T-helper 1 cell treated with Interleukin-12 subunit alpha and Interleukin-12 subunit beta and Interleukin-4 antibody, amounts not matched to agents 30 μg/mL and 1 μg/mL, for 36 hours (primary cell): ENCODE results near the gene NRP2.

Experiments
- H3K27ac Mint-ChIP-seq: one replicate; pipeline ENCODE4 v1.8.0; 2021; ENCODE audit warnings: mild to moderate bottlenecking, mixed read lengths
- H3K27me3 Mint-ChIP-seq: one replicate; pipeline ENCODE4 v1.8.0; 2021; ENCODE audit warnings: low read depth, mixed read lengths
- H3K36me3 Mint-ChIP-seq: one replicate; pipeline ENCODE4 v1.8.0; 2021; ENCODE audit warnings: low read depth, mixed read lengths
- H3K4me1 Mint-ChIP-seq: one replicate; pipeline ENCODE4 v1.8.0; 2021; ENCODE audit warnings: low read depth, mixed read lengths
- H3K4me3 Mint-ChIP-seq: one replicate; pipeline ENCODE4 v1.8.0; 2021; ENCODE audit warnings: mild to moderate bottlenecking, moderate library complexity, mixed read lengths
- H3K9me3 Mint-ChIP-seq: one replicate; pipeline ENCODE4 v1.8.0; 2021; ENCODE audit warnings: mixed read lengths

NRP2 gene

DNA sequence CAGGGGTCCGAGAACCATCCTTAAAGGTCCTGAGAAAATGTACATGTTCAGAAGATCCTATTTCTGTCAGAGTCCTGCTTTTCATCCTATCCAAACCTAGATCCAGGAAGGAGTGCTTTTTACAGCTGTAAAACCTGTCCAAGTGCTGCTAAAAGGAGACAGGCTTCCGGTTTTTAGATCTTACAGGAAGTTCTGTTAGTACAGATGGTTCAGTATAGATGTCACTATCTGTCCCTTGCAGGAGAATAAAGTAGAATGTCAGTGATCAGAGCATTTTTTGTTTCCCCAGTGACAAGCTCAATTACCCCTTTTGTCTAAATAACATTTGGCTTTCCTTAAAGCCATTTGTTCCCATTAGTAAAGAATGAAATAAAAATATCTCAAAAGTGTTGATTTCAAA is 98.3 kb downstream of the NRP2 start:
- peaks cover 2% of the 10 kb centered on the region for H3K4me1 Mint-ChIP-seq
- no peaks in the 10 kb centered on the region for H3K9me3 Mint-ChIP-seq
- H3K27me3 Mint-ChIP-seq, result peaks cover 3% of the 10 kb centered on the region
- H3K36me3 Mint-ChIP-seq, result no peaks in the 10 kb centered on the region
- H3K27ac Mint-ChIP-seq, result no peak overlapping the region
- H3K4me3 Mint-ChIP-seq, result no peak overlapping the region

GRCh38 chr2:205781244-205781931 is 99.1 kb downstream of the NRP2 start:
- H3K4me1 Mint-ChIP-seq, result peaks cover 2% of the 10 kb centered on the region
- no peak overlapping the region for H3K4me3 Mint-ChIP-seq
- no peaks in the 10 kb centered on the region for H3K36me3 Mint-ChIP-seq
- H3K27me3 Mint-ChIP-seq, result peaks cover 3% of the 10 kb centered on the region
- H3K9me3 Mint-ChIP-seq, result no peaks in the 10 kb centered on the region
- no peak overlapping the region for H3K27ac Mint-ChIP-seq

GRCh38 chr2:205782941-205783340 is 100.6 kb downstream of the NRP2 start:
- Mint-ChIP-seq H3K27ac (no peak overlapping the region), H3K27me3 (peaks cover 3% of the 10 kb centered on the region), H3K9me3 (no peaks in the 10 kb centered on the region), H3K4me3 (no peak overlapping the region), H3K36me3 (no peaks in the 10 kb centered on the region), H3K4me1 (peaks cover 4% of the 10 kb centered on the region)

GRCh38 chr2:205783872-205784499 is 101.7 kb downstream of the NRP2 start:
- no peaks in the 10 kb centered on the region for H3K9me3 Mint-ChIP-seq
- H3K36me3 Mint-ChIP-seq, result no peaks in the 10 kb centered on the region
- H3K27ac Mint-ChIP-seq, result no peak overlapping the region
- peaks cover 4% of the 10 kb centered on the region for H3K4me1 Mint-ChIP-seq
- no peak overlapping the region for H3K4me3 Mint-ChIP-seq
- no peaks in the 10 kb centered on the region for H3K27me3 Mint-ChIP-seq

DNA sequence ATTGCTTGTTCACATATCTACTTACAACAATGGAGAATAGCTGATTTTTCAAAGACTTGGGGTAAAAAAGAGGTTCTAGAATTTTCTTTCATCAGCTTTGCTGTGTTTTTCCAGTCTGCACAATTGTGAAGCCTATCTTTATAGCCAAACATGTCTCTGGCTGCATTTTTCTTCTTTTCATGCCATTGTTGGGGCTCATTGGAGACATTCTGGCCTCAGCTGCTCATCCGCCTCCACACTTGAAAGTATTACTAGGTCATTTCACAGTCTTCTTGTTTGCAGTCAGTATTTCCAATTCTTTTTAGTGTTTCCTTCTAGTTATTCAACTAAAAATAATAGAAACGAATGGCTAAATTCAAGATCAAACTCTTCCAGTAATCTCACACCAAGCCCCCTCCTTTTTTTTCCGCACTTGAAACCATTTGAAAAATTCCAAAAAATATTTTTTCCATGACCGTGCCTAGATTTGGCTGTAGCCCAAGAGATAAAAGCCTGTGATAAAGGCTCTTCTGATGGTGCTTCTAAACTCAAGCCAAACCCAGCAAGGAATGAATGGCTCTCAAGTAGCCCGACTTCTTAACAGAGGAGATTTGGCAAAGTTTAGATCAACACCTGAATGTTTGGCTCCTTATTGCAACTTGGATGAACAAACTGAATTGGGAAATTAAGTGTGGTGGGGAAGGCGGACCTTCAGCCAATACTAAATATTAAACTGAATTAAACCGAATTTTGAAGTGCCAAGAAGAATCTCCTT is 103.4 kb downstream of the NRP2 start:
- Mint-ChIP-seq H3K4me3 (no peak overlapping the region), H3K4me1 (peaks cover 4% of the 10 kb centered on the region), H3K36me3 (no peaks in the 10 kb centered on the region), H3K27me3 (no peaks in the 10 kb centered on the region), H3K27ac (no peak overlapping the region), H3K9me3 (no peaks in the 10 kb centered on the region)

DNA sequence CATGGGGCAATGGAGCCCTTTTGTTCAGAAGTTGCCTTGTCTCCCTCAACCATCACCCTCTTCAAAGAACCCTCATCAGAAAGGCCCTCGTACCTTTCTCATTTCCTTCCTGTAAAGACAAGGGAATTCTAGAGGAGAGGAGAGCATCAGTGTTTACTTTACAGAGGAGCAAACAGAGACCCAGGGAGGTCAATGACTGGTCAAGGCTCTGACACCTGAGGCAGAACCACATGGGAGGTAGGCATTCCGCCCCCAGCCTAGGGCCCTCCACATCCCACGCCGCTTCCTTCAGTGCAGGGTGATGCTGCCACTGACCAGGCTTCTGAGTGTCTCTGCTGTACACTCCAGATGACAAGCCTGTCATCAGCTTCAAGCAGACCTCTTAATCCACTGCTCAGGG is 104.7 kb downstream of the NRP2 start:
- H3K9me3 Mint-ChIP-seq, result no peaks in the 10 kb centered on the region
- no peaks in the 10 kb centered on the region for H3K27me3 Mint-ChIP-seq
- no peak overlapping the region for H3K4me3 Mint-ChIP-seq
- H3K4me1 Mint-ChIP-seq, result peaks cover 3% of the 10 kb centered on the region
- no peaks in the 10 kb centered on the region for H3K36me3 Mint-ChIP-seq
- no peak overlapping the region for H3K27ac Mint-ChIP-seq

DNA sequence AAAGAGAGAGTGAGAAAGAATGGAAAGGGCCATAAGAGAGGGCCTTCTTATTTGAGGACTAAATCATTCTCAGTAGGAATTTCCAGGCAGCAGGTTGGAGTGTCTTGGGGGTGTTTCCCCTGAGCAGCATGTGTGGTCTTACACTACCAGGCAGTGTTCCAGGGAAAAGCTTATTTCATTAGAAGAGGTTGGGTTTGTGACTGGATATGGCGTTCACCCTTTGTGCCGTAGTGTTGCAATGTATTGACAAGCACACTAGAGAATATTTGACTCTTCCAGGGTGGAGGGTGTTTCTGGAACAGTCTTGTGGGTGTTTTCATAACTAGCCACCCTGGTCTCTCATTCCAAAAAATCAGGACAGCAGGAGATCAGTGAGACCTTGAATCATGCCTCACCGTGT is 105.5 kb downstream of the NRP2 start:
- peaks cover 3% of the 10 kb centered on the region for H3K4me1 Mint-ChIP-seq
- H3K9me3 Mint-ChIP-seq, result no peaks in the 10 kb centered on the region
- no peak overlapping the region for H3K27ac Mint-ChIP-seq
- no peaks in the 10 kb centered on the region for H3K27me3 Mint-ChIP-seq
- no peaks in the 10 kb centered on the region for H3K36me3 Mint-ChIP-seq
- H3K4me3 Mint-ChIP-seq, result no peak overlapping the region

- no peak overlapping the region for H3K4me3 Mint-ChIP-seq
- H3K36me3 Mint-ChIP-seq, result no peaks in the 10 kb centered on the region
- H3K27ac Mint-ChIP-seq, result no peak overlapping the region
- H3K9me3 Mint-ChIP-seq, result no peaks in the 10 kb centered on the region
- H3K27me3 Mint-ChIP-seq, result no peaks in the 10 kb centered on the region
- H3K4me1 Mint-ChIP-seq, result peaks cover 3% of the 10 kb centered on the region
These were observed 107.6 kb downstream of the NRP2 start for GRCh38 chr2:205789906-205790305.

DNA sequence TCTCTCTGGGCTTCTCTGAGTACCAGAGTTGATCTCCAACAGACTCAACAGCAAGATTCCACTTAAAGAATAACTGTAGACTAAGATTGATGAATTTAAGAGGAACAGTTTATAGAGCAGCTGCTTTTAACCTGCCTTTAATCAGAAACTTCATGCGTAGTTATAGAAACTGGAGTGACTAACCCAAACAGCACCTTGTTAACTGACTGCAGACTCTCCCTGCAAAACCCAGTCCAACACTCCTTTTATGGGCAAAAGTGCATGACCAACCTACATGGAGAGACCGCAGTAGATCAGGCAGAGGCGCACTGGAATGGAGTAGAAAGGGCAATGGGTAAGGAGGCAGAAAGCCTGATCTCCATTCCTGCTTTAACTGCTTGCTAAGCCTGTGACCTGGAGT is 110.6 kb downstream of the NRP2 start:
- Mint-ChIP-seq H3K4me1 (no peaks in the 10 kb centered on the region), H3K27ac (no peak overlapping the region), H3K4me3 (no peak overlapping the region), H3K27me3 (no peaks in the 10 kb centered on the region), H3K36me3 (no peaks in the 10 kb centered on the region), H3K9me3 (no peaks in the 10 kb centered on the region)

DNA sequence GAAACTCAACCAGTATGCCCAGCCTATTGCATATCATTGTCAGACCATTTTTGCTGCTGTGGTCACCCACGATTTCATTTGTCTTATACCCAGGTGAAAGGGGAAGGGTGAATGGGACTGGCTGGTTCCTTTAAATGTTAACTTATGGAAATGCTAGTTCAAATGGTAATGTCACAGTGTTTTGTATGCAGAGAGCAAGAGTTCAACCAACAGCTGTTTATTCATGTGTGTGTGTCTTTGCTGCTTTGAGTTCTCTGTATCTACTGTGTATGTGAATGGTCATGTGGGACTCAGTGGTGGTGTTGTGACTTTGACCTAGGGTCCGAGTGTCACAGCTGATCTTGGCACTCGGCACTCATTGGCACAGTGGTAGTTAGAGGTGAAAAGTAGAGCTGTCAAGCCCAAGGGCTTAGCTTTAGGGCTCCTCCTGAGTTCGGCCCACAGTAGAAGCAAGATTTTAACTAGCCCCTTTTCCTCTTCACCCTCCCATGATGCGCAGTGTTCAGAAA is 114.6 kb downstream of the NRP2 start:
- H3K4me3 Mint-ChIP-seq, result no peak overlapping the region
- no peaks in the 10 kb centered on the region for H3K9me3 Mint-ChIP-seq
- no peak overlapping the region for H3K27ac Mint-ChIP-seq
- H3K36me3 Mint-ChIP-seq, result no peaks in the 10 kb centered on the region
- H3K4me1 Mint-ChIP-seq, result no peaks in the 10 kb centered on the region
- H3K27me3 Mint-ChIP-seq, result no peaks in the 10 kb centered on the region

- Mint-ChIP-seq H3K4me3 (no peak overlapping the region), H3K27ac (no peak overlapping the region), H3K27me3 (no peaks in the 10 kb centered on the region), H3K9me3 (no peaks in the 10 kb centered on the region), H3K4me1 (no peaks in the 10 kb centered on the region), H3K36me3 (no peaks in the 10 kb centered on the region)
These were observed 115.6 kb downstream of the NRP2 start for GRCh38 chr2:205797866-205798265.

DNA sequence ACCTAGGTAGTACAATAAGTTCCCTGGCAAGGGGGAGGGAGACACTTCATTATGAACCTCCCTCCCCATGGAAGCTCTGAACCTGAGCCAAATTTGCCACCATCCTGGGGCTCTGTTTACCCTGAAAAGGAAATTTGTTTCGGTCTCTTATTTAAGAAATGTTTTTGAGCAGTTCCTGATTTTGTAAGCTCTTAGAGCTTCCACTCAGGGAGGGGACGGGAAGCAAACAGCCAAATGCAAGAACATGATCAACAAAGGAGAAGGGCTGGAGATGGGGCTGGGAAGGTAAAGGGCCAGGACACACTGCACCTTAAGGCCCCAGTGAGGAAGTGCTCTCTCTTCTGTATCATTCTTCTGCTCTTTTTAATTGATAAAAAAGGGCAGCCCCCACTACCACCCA is 117.9 kb downstream of the NRP2 start:
- no peaks in the 10 kb centered on the region for H3K9me3 Mint-ChIP-seq
- H3K4me1 Mint-ChIP-seq, result no peaks in the 10 kb centered on the region
- no peaks in the 10 kb centered on the region for H3K36me3 Mint-ChIP-seq
- no peak overlapping the region for H3K27ac Mint-ChIP-seq
- H3K27me3 Mint-ChIP-seq, result peaks cover 4% of the 10 kb centered on the region
- H3K4me3 Mint-ChIP-seq, result no peak overlapping the region

- Mint-ChIP-seq H3K27ac (no peak overlapping the region), H3K36me3 (no peaks in the 10 kb centered on the region), H3K4me1 (no peaks in the 10 kb centered on the region), H3K4me3 (no peak overlapping the region), H3K27me3 (peaks cover 4% of the 10 kb centered on the region), H3K9me3 (no peaks in the 10 kb centered on the region)
These were observed 118.5 kb downstream of the NRP2 start for GRCh38 chr2:205800773-205801172.

GRCh38 chr2:205802065-205802464 is 119.8 kb downstream of the NRP2 start:
- Mint-ChIP-seq H3K27me3 (peaks cover 5% of the 10 kb centered on the region), H3K27ac (no peak overlapping the region), H3K9me3 (no peaks in the 10 kb centered on the region), H3K36me3 (no peaks in the 10 kb centered on the region), H3K4me1 (no peaks in the 10 kb centered on the region), H3K4me3 (no peak overlapping the region)

DNA sequence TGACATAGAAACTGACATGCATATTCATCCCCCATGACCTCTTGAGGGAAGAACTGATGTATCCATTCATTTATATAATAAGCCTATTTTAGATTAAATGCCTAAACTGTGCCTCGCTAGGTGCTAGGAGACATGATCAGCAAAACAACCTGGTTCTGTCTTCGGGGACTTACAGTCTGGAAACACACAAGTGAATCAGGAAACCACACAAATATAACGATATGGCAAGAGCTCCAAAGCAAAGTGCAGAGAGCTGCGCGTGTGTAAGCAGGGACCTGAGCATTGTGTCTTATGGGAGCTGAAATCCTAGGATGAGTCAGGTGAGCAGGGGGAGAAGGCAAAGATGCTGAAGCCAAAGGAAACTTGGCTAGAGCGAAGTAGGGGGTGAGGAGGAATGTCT is 120.6 kb downstream of the NRP2 start:
- no peaks in the 10 kb centered on the region for H3K9me3 Mint-ChIP-seq
- no peaks in the 10 kb centered on the region for H3K36me3 Mint-ChIP-seq
- no peaks in the 10 kb centered on the region for H3K4me1 Mint-ChIP-seq
- H3K27ac Mint-ChIP-seq, result no peak overlapping the region
- H3K4me3 Mint-ChIP-seq, result no peak overlapping the region
- peaks cover 8% of the 10 kb centered on the region for H3K27me3 Mint-ChIP-seq
